Kidney epithelial cell (primary cell): ENCODE results near the gene TRERF1. TPM values are rescaled to one million over a fixed set of nuclear protein-coding genes. Genes with fewer than 3 reads are reported as not detected.
"Not testable (repeated sequence)": the region's sequence is repeated elsewhere in the genome, so short reads cannot be mapped to it uniquely, and the experiment has no call there.

Experiments
- DNase-seq: peaks from one replicate; pipeline ENCODE4 v3.0.0-alpha.2; 2010; ENCODE audit warnings: low read depth
- H3K27me3 ChIP-seq: 2 replicates; pipeline ENCODE4 v1.6.0; 2011; ENCODE audit warnings: low read length; ENCODE audit not compliant: control insufficient read depth, insufficient read depth
- H3K36me3 ChIP-seq: 2 replicates; pipeline ENCODE4 v1.5.1; 2011; ENCODE audit warnings: low read length; ENCODE audit not compliant: control insufficient read depth, insufficient read depth
- H3K4me3 ChIP-seq: 2 replicates; pipeline ENCODE4 v1.5.1; 2011; ENCODE audit warnings: low read depth, mild to moderate bottlenecking, control low read depth, low read length
- total RNA-seq: library from RNA; depleted of rRNA; stranded (reverse); fragments of >200 nt; gene quantifications from 2 replicates; pipeline ENCODE4 v1.2.3, GENCODE V29; 2015
- TF ChIP-seq, protein P1 (sequence below): IDR thresholded peaks from 2 replicates; pipeline ENCODE4 v1.5.1; 2011; ENCODE audit warnings: mild to moderate bottlenecking, moderate library complexity, low read length, control low read depth, inconsistent platforms; ENCODE audit not compliant: insufficient read depth, poor library complexity, severe bottlenecking

Gene TRERF1
- total RNA-seq, 1 donor from 2014 or later, result 1.4 TPM

- no peak for DNase-seq
- Histone ChIP-seq H3K27me3 (no peaks in the 10 kb centered on the region), H3K36me3 (no peaks in the 10 kb centered on the region), H3K4me3 (no peak overlapping the region)
- TF ChIP-seq, protein P1, sequence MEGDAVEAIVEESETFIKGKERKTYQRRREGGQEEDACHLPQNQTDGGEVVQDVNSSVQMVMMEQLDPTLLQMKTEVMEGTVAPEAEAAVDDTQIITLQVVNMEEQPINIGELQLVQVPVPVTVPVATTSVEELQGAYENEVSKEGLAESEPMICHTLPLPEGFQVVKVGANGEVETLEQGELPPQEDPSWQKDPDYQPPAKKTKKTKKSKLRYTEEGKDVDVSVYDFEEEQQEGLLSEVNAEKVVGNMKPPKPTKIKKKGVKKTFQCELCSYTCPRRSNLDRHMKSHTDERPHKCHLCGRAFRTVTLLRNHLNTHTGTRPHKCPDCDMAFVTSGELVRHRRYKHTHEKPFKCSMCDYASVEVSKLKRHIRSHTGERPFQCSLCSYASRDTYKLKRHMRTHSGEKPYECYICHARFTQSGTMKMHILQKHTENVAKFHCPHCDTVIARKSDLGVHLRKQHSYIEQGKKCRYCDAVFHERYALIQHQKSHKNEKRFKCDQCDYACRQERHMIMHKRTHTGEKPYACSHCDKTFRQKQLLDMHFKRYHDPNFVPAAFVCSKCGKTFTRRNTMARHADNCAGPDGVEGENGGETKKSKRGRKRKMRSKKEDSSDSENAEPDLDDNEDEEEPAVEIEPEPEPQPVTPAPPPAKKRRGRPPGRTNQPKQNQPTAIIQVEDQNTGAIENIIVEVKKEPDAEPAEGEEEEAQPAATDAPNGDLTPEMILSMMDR, result no peak
Observed at GRCh38 chr6:42482174-42482573, 30.4 kb upstream of the TRERF1 start.

DNA sequence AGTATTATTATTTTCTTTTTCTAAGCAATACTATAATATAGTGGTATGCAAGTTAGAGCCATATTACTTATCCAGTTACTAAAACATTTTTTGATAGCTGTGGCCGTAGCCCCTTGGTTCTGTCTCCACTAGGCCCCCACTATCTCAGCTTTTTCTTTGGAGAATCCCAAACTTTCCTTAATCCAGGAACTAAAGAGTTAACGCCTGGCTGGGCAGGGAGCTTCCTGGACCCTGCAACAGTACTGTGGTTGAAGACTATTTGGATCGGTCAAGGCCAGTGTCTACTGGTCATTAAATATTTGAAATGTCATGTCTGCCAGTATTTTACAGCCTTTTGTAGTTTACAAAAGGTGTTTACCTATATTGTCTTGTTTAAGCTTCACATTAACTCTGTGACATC lies 20.0 kb upstream of the TRERF1 start:
- TF ChIP-seq, protein P1, result no peak
- no peak for DNase-seq
- Histone ChIP-seq H3K4me3 (no peak overlapping the region), H3K27me3 (no peaks in the 10 kb centered on the region), H3K36me3 (no peaks in the 10 kb centered on the region)

DNA sequence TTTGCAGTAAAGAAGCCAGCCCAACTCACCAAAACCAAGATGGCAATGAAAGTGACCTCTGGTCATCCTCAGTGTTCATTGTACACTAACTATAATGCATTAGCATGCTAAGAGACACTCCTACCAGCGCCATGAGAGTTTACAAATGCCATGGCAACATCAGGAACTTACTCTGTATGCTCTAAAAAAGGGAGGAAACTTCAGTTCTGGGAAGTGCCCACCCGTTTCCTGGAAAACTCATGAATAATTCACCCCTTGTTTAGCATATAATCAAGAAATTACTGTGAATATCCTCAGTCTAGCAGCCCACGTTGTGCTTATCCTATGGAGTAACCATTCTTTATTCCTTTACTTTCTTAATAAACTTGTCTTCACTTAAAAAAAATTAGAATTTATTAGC lies 19.4 kb upstream of the TRERF1 start:
- Histone ChIP-seq H3K27me3 (no peaks in the 10 kb centered on the region), H3K36me3 (no peaks in the 10 kb centered on the region), H3K4me3 (no peak overlapping the region)
- TF ChIP-seq, protein P1, result no peak
- DNase-seq, result no peak

DNA sequence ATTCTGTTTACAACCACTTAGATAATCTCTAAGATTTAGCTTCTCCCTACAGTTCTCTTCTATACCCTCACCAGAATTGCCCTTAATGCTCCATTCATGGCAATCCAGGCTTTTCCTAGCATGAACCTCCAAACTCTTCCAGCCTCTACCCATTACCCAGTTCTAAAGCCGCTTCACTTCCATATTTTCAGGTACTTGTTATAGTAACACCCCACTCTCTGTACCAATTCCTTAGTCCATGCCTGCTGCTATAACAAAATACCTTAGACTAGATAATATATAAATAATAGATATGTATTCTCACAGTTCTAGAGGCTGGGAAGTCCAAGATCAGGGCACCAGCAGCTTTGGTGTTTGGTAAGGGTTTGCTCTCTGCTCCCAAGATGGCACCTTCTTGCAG lies 16.5 kb upstream of the TRERF1 start:
- TF ChIP-seq, protein P1, result no peak
- DNase-seq, result no peak
- Histone ChIP-seq H3K27me3 (no peaks in the 10 kb centered on the region), H3K4me3 (no peak overlapping the region), H3K36me3 (no peaks in the 10 kb centered on the region)

DNA sequence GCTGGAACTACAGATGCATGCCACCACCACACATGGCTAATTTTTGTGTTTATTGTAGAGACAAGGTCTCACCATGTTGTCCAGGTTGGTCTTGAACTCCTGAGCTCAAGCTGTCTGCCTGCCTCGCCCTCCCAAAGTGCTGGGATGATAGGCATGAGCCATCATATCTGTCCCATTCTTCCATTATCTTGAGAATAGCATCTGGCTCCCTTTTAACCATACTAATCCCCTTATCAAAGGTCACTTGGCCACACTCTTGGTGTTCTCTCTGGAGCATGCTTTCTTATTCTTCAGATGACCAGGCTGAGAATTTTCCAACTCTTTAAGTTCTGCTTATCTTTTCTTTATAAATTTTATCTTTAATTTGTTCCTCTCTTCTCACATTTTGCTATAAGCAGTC lies 15.9 kb upstream of the TRERF1 start:
- TF ChIP-seq, protein P1, result no peak
- no peak overlapping the region for H3K4me3 ChIP-seq
- H3K27me3 ChIP-seq, result no peaks in the 10 kb centered on the region
- no peaks in the 10 kb centered on the region for H3K36me3 ChIP-seq
- DNase-seq, result no peak

- not testable (repeated sequence) for DNase-seq, H3K27me3 ChIP-seq, H3K4me3 ChIP-seq, H3K36me3 ChIP-seq
Observed at GRCh38 chr6:42466470-42466869, 14.7 kb upstream of the TRERF1 start.
